ENCODE data around the gene GAN.
A peak's percentile ranks its signal among the peaks of the same experiment; 100 is the strongest.
"Not testable (repeated sequence)": the region's sequence is repeated elsewhere in the genome, so short reads cannot be mapped to it uniquely, and the experiment has no call there.

GAN gene

GRCh38 chr16:81335669-81336068 is 20.9 kb downstream of the GAN start:
- in situ Hi-C loops (cut with HindIII; ENCODE audit: low pct_ligation_motif_present, low pct_unique_long_range_greater_than_20kb, low sequenced_read_pairs), result no loop called here
- no peak for DNase-seq

GRCh38 chr16:81337097-81337496 is 22.3 kb downstream of the GAN start:
- DNase-seq, result no peak
- in situ Hi-C loops (cut with HindIII; ENCODE audit: low pct_ligation_motif_present, low pct_unique_long_range_greater_than_20kb, low sequenced_read_pairs), result no loop called here

GRCh38 chr16:81345172-81345571 is 30.4 kb downstream of the GAN start:
- in situ Hi-C loops (cut with HindIII; ENCODE audit: low pct_ligation_motif_present, low pct_unique_long_range_greater_than_20kb, low sequenced_read_pairs), result not testable (repeated sequence)

GRCh38 chr16:81347425-81347824 is 32.7 kb downstream of the GAN start:
- in situ Hi-C loops (cut with HindIII; ENCODE audit: low pct_ligation_motif_present, low pct_unique_long_range_greater_than_20kb, low sequenced_read_pairs), result no loop called here
- DNase-seq, result no peak

More at GRCh38 chr16:81345172-81345571, 30.4 kb downstream of the GAN start:
- not testable (repeated sequence) for DNase-seq

- DNase-seq, result no peak
- in situ Hi-C loops (cut with HindIII; ENCODE audit: low pct_ligation_motif_present, low pct_unique_long_range_greater_than_20kb, low sequenced_read_pairs), result no loop called here
Observed at GRCh38 chr16:81349608-81350305, 35.0 kb downstream of the GAN start.

- DNase-seq, result no peak
- in situ Hi-C loops (cut with HindIII; ENCODE audit: low pct_ligation_motif_present, low pct_unique_long_range_greater_than_20kb, low sequenced_read_pairs), result no loop called here
Observed at GRCh38 chr16:81350306-81350615, 35.5 kb downstream of the GAN start.

GRCh38 chr16:81353895-81354294 is 39.1 kb downstream of the GAN start:
- in situ Hi-C loops (cut with HindIII; ENCODE audit: low pct_ligation_motif_present, low pct_unique_long_range_greater_than_20kb, low sequenced_read_pairs), result no loop called here
- no peak for DNase-seq

GRCh38 chr16:81357711-81358260 is 43.0 kb downstream of the GAN start:
- no peak for DNase-seq
- in situ Hi-C loops (cut with HindIII; ENCODE audit: low pct_ligation_motif_present, low pct_unique_long_range_greater_than_20kb, low sequenced_read_pairs), result no loop called here

GRCh38 chr16:81358860-81359259 is 44.1 kb downstream of the GAN start:
- no peak for DNase-seq
- in situ Hi-C loops (cut with HindIII; ENCODE audit: low pct_ligation_motif_present, low pct_unique_long_range_greater_than_20kb, low sequenced_read_pairs), result no loop called here

GRCh38 chr16:81360135-81360534 is 45.4 kb downstream of the GAN start:
- in situ Hi-C loops (cut with HindIII; ENCODE audit: low pct_ligation_motif_present, low pct_unique_long_range_greater_than_20kb, low sequenced_read_pairs), result no loop called here

GRCh38 chr16:81365731-81366130 is 51.0 kb downstream of the GAN start:
- in situ Hi-C loops (cut with HindIII; ENCODE audit: low pct_ligation_motif_present, low pct_unique_long_range_greater_than_20kb, low sequenced_read_pairs), result no loop called here
- DNase-seq, result no peak

More at GRCh38 chr16:81360135-81360534, 45.4 kb downstream of the GAN start:
- no peak for DNase-seq

GRCh38 chr16:81366316-81366932 is 51.7 kb downstream of the GAN start:
- DNase-seq, result peak; percentile 60
- in situ Hi-C loops (cut with HindIII; ENCODE audit: low pct_ligation_motif_present, low pct_unique_long_range_greater_than_20kb, low sequenced_read_pairs), result no loop called here

- in situ Hi-C loops (cut with HindIII; ENCODE audit: low pct_ligation_motif_present, low pct_unique_long_range_greater_than_20kb, low sequenced_read_pairs), result no loop called here
- no peak for DNase-seq
Observed at GRCh38 chr16:81367821-81368220, 53.1 kb downstream of the GAN start.

- DNase-seq, result no peak
Observed at GRCh38 chr16:81369888-81370504, 55.2 kb downstream of the GAN start.

GRCh38 chr16:81371106-81371505 is 56.3 kb downstream of the GAN start:
- DNase-seq, result no peak
- in situ Hi-C loops (cut with HindIII; ENCODE audit: low pct_ligation_motif_present, low pct_unique_long_range_greater_than_20kb, low sequenced_read_pairs), result no loop called here

More at GRCh38 chr16:81369888-81370504, 55.2 kb downstream of the GAN start:
- in situ Hi-C loops (cut with HindIII; ENCODE audit: low pct_ligation_motif_present, low pct_unique_long_range_greater_than_20kb, low sequenced_read_pairs), result no loop called here

- no peak for DNase-seq
- in situ Hi-C loops (cut with HindIII; ENCODE audit: low pct_ligation_motif_present, low pct_unique_long_range_greater_than_20kb, low sequenced_read_pairs), result no loop called here
Observed at GRCh38 chr16:81374550-81374949, 59.8 kb downstream of the GAN start.

- no peak for DNase-seq
- in situ Hi-C loops (cut with HindIII; ENCODE audit: low pct_ligation_motif_present, low pct_unique_long_range_greater_than_20kb, low sequenced_read_pairs), result no loop called here
Observed at GRCh38 chr16:81376880-81377279, 62.1 kb downstream of the GAN start.

GRCh38 chr16:81378049-81378448 is 63.3 kb downstream of the GAN start:
- no peak for DNase-seq
- in situ Hi-C loops (cut with HindIII; ENCODE audit: low pct_ligation_motif_present, low pct_unique_long_range_greater_than_20kb, low sequenced_read_pairs), result no loop called here

- in situ Hi-C loops (cut with HindIII; ENCODE audit: low pct_ligation_motif_present, low pct_unique_long_range_greater_than_20kb, low sequenced_read_pairs), result no loop called here
- DNase-seq, result no peak
Observed at GRCh38 chr16:81380932-81381331, 66.2 kb downstream of the GAN start.

GRCh38 chr16:81384006-81384405 is 69.2 kb downstream of the GAN start:
- in situ Hi-C loops (cut with HindIII; ENCODE audit: low pct_ligation_motif_present, low pct_unique_long_range_greater_than_20kb, low sequenced_read_pairs), result no loop called here
- DNase-seq, result no peak
